Measurements from ENCODE around the gene CNN2. TPM values are rescaled to one million over a fixed set of nuclear protein-coding genes. Genes with fewer than 3 reads are reported as not detected.
A peak's percentile ranks its signal among the peaks of the same experiment; 100 is the strongest.

CNN2 gene
- total and polyA plus RNA-seq, 2 of the 4 experiments (the other 2 are of a cell fraction) = 272 to 395 TPM

DNA sequence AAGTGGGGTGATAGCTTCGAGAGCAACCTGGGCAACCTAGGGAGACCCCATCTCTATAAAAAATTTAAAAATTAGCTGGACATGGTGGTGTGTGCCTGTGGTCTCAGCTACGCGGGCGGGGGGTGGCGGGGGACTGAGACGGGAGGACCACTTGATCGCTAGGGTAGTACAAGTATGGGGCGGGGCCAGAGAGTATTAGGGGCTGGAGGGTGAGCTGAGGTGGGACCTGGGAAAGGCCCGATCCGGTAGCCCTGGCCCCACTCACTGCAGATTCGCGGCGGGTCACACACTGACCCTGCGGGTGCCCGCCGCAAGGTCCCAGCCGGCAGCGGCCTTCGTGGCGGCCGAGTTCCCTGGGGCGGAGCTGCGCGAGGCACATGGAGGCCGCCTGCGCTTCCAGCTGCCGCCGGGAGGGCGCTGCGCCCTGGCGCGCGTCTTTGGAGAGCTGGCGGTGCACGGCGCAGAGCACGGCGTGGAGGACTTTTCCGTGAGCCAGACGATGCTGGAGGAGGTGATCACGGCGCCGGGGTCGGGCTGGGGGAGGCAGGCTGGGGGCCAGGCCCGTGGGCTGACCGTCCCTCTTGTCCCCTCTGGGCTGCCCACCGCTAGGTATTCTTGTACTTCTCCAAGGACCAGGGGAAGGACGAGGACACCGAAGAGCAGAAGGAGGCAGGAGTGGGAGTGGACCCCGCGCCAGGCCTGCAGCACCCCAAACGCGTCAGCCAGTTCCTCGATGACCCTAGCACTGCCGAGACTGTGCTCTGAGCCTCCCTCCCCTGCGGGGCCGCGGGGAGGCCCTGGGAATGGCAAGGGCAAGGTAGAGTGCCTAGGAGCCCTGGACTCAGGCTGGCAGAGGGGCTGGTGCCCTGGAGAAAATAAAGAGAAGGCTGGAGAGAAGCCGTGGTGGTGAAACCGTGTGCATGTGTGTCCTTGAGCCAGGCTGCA lies 38.5 kb downstream of the CNN2 start:
- no peak overlapping the region for H3K4me3 ChIP-seq (ENCODE audit: insufficient read depth, low read depth, low read length)
- H3K4me2 ChIP-seq (ENCODE audit: low read depth, low read length) = peak overlapping the region; percentile 52; the same call in 1 of the 2 replicates
- 0 out of 2 replicates have a peak, but pooled peaks cover 6% of the 10 kb centered on the region for H4K20me1 ChIP-seq (ENCODE audit: insufficient read depth, low read length)
- no peaks in the 10 kb centered on the region for H3K9me1 ChIP-seq (ENCODE audit: insufficient read depth, low read length)
- CTCF ChIA-PET = interaction anchor here (0.5 to 1.6 kb wide), 5 partner anchors 10 to 126 kb away, joined by 3 read pairs; no protein-coding TSS in a partner anchor
- peak overlapping the region; percentile 85 for H2AK9ac ChIP-seq (replicated peaks; ENCODE audit: low read depth, low read length, poor library complexity)
- no peaks in the 10 kb centered on the region for H3K36me3 ChIP-seq (ENCODE audit: control insufficient read depth, insufficient read depth, low read length)
- no peak overlapping the region for H3K18ac ChIP-seq (ENCODE audit: low read depth, low read length)
- H2BK120ac ChIP-seq (ENCODE audit: low read depth, low read length) = no peak overlapping the region
- H2AFZ ChIP-seq (replicated peaks; ENCODE audit: low read length, poor library complexity) = peak overlapping the region; percentile 90
- H2BK20ac ChIP-seq (ENCODE audit: low read depth, low read length) = no peak overlapping the region
- H3K27ac ChIP-seq (ENCODE audit: insufficient read depth, low read length) = no peak overlapping the region
- no peak overlapping the region for H3K23ac ChIP-seq (ENCODE audit: low read depth, low read length)
- H4K5ac ChIP-seq (ENCODE audit: low read depth, low read length) = no peak overlapping the region
- H3K4me1 ChIP-seq (ENCODE audit: control insufficient read depth, insufficient read depth, low read length) = peaks cover 3% of the 10 kb centered on the region; the same call in 1 of the 2 replicates
- ATAC-seq (ENCODE audit: low read depth) (peak; percentile 95), DNase-seq (peak; percentile 68)
- no peak overlapping the region for H4K8ac ChIP-seq (ENCODE audit: low read depth in 2 of 2, low read length in 2 of 2)
- no peak overlapping the region for H2BK15ac ChIP-seq (ENCODE audit: low read depth, low read length)
- in situ Hi-C loops (cut with MboI; ENCODE audit: low sequenced_read_pairs) (no loop called here), dilution Hi-C loops (cut with HindIII; ENCODE audit: low sequenced_read_pairs, unreplicated experiment) (no loop called here), intact Hi-C loops (cut with micrococcal nuclease) (no loop called here)
- H3K27me3 ChIP-seq (ENCODE audit: control insufficient read depth, insufficient read depth, low read length) = peaks cover 27% of the 10 kb centered on the region
- 0 out of 2 replicates have a peak overlapping the region, but pooled peaks have one; percentile 33 for H3K4ac ChIP-seq (ENCODE audit: low read depth, low read length)
- no peak overlapping the region for H3K9ac ChIP-seq (ENCODE audit: low read depth, low read length)
- no peaks in the 10 kb centered on the region; the same call in 1 of the 2 replicates for H3K9me3 ChIP-seq (ENCODE audit: control insufficient read depth, insufficient read depth, low read length)
- no peak overlapping the region for H3K14ac ChIP-seq (replicated peaks; ENCODE audit: low read depth, low read length)
- H2AK5ac ChIP-seq (ENCODE audit: low read depth, low read length) = no peak overlapping the region
- no peak overlapping the region for H3K56ac ChIP-seq (ENCODE audit: extremely low read depth, insufficient read depth, low read length)
- POLR2A ChIA-PET (ENCODE audit: unreplicated experiment) = interaction anchor here (0.5 kb wide), 1 partner anchor 205 kb away, joined by 4 read pairs; no protein-coding TSS in a partner anchor
- H4K91ac ChIP-seq (ENCODE audit: insufficient read depth, low read depth, low read length) = no peak overlapping the region
- TF ChIP-seq CTCF (conservative IDR thresholded peaks at IDR 0.05; ENCODE audit: low read depth, low read length) (peak; percentile 68), MXI1 (IDR thresholded peaks at IDR 0.05; ENCODE audit: borderline replicate concordance, low read depth, low read length) (peak; percentile 48; the same call in 1 of the 2 replicates), RAD21 (IDR thresholded peaks at IDR 0.05; ENCODE audit: low read length) (peak; percentile 42), MAZ (IDR thresholded peaks at IDR 0.05; ENCODE audit: borderline replicate concordance, low read depth, low read length) (peak; percentile 14; the same call in 1 of the 2 replicates), FOS (IDR thresholded peaks at IDR 0.05; ENCODE audit: low read depth, low read length) (no peak), SMC3 (IDR thresholded peaks at IDR 0.05; ENCODE audit: low read depth, low read length) (peak; percentile 24; the same call in 1 of the 2 replicates), ELK1 (IDR thresholded peaks at IDR 0.05; ENCODE audit: borderline replicate concordance, low read depth, low read length) (no peak)
- TF ChIP-seq, protein P1, sequence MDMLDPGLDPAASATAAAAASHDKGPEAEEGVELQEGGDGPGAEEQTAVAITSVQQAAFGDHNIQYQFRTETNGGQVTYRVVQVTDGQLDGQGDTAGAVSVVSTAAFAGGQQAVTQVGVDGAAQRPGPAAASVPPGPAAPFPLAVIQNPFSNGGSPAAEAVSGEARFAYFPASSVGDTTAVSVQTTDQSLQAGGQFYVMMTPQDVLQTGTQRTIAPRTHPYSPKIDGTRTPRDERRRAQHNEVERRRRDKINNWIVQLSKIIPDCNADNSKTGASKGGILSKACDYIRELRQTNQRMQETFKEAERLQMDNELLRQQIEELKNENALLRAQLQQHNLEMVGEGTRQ (IDR thresholded peaks at IDR 0.05; ENCODE audit: low read depth, low read length) = peak; percentile 33; the same call in 1 of the 2 replicates
- BruUV-seq (replicated peaks) = no TSS peak
- no peaks in the 10 kb centered on the region for H3K79me1 ChIP-seq (ENCODE audit: low read depth in 1 of 2, low read length in 2 of 2)
- H2BK5ac ChIP-seq (ENCODE audit: low read depth, low read length, poor library complexity, severe bottlenecking) = no peak overlapping the region
- 5% methylated on average over 28 of the region's 60 CpGs; no CpG with 5 or more reads in 1 of the 2 experiments for WGBS, 2 experiments (ENCODE audit: extremely low coverage in 2 of 2, insufficient read length in 1 of 2)
